ENCODE measurements around the gene E4F1.
A peak's percentile ranks its signal among the peaks of the same experiment; 100 is the strongest.
"Not testable (repeated sequence)": the region's sequence is repeated elsewhere in the genome, so short reads cannot be mapped to it uniquely, and the experiment has no call there.

E4F1 gene

DNA sequence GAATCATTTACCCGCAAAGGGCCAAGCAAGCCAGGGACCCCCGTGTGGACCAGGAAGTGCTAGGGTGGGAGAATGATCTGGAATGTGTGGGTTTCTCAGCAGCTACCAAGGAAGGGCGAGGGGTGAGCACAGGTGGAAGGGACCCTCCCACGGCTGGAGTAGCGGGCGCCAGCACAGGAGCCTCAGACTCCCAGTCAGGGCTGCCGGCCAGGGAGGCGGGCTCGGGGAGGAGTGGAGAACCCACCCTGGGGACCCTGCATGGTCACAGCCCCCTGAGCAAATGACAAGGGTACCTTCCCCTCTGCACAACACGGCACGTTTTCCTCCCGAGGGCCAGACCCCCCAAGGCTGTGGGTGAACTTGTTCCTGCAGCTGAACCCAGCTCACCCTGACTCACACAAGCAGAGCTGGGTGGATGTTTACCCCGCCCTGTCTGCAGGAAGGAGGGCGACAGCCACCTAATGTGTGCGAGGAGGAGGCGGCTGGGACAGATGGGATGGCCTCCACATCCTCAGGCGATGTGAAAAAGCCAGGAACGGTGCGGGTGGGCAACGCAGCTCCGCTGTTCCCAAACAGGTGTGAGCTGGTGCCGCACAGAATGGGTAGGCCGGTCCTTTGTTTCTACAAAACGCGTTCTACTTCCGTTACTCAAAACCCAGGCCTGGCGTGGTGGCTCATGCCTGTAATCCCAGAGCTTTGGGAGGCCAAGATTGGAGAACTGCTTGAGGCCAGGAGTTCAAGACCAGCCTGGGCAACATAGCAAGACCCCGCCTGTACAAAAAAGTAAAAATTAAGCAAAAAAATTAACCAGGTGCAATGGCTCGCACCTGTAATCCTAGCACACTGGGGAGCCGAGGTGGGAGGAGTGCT lies 21.8 kb downstream of the E4F1 start:
- no peak for DNase-seq (ENCODE audit: low read depth)

DNA sequence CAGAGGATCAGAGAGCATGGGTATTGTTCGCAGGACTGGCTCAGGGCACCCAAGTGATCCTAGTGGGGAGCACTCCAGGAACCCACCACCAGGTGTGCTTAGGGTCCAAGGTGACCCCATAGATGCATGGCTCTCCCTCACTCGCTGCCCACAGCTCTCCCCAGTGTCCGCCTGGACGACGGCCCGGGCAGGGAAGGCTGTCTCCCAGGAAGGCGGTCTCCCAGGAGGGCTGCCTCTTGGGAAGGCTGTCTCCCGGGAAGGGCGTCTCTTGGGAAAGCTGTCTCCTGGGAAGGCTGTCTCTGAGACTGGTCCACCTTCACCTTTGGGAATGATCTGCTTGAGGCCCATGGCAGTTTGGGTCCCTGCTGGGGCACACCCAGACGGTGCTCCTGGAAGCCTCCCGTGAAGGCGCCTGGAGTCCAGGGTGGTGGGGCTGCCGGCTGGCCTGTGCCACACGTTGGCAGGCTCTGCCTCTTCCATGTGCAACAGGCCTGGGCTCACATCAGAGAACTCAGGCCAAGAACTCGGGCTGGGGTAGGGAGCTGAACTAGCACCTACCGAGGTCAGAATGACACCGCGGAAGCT lies 23.0 kb downstream of the E4F1 start:
- no peak for DNase-seq (ENCODE audit: low read depth)

DNA sequence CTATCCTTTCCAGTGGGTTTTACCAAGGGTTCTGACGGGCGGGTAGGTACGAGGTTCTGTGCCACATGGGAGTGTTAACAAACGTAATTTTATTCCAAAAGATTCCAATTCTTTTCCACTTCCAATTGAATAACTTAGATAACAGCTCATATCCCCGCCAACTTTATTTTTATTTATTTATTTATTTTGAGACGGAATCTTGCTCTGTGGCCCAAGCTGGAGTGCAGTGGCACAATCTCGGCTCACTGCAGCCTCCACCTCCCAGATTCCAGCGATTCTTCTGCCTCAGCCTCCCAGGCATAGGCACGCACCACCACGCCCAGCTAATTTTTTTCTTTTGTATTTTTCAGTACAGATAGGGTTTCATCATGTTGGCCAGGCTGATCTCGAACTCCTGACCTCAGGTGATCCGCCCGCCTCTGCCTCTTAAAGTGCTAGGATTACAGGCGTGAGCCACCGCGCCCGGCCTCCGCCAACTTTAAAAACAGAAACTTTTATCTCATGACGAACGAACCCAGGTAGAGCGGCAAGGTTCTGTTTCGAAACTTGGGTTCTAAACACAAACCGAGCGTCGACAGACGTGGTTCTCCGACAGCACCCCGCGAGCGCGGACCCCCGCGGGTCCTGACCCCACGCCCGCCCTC lies 27.4 kb downstream of the E4F1 start:
- no peak for DNase-seq (ENCODE audit: low read depth)

DNA sequence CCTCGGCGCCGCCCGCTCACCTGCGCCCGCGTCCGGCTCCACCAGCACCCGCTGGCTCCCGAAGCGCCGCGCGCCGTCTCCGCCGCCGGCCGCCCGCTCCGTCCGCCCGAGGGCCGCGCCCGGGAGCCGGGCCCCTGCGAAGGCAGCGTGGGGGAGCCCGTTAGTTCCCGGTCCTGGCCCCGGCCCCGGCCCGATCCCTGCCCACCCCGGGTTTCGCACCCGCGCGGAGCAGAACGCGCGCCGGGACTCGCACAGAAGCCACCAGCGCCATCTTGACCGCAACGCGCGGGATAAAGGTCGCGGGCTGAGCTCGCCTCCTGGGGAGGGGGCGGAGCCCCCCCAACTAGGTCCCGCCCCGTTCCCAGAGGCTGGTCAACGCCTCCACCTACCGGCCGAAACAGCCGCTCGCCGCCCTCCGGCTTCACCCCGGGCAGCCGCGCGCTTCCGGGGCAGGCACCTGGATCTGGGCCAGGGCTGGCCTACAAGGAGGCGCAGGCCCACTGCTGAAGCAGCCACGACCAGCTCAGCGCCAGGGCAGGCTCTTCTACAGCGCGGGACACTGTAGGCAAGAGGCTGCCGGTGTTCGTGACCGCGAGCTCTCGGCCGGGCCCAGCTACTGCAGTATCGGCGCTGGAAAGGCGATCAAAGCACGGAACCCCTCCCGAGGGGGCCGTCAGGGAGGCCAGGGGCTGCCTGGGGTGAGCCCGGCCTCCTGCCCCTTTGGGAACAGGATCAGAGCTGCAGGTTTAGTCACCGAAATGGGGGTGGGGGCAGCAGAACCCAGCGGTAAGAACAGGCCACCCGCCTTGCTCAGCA lies 28.1 kb downstream of the E4F1 start, which contains the start of gene ECI1:
TSS of gene ECI1 (minus strand) at position 292 of the 816 bp plus-strand sequence. CDS start at position 271, 21 bp downstream.
- DNase-seq (ENCODE audit: low read depth), result peak; percentile 59

DNA sequence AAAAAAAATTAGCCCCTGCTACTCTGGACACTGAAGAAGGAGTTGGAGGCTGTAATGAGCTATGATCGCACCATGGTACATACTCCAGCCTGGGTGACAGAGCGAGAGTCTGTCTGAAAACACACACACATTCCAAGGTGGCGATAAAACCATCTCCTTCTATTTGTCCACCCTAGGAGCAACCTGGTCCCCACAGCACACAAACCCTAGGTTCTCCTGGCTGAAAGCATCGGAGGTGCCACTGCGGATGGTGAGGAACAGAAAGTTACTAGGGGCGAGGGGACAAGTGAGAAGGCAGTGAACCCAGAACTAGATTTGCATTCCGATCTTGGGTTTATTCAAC lies 29.4 kb downstream of the E4F1 start:
- DNase-seq (ENCODE audit: low read depth), result no peak

DNA sequence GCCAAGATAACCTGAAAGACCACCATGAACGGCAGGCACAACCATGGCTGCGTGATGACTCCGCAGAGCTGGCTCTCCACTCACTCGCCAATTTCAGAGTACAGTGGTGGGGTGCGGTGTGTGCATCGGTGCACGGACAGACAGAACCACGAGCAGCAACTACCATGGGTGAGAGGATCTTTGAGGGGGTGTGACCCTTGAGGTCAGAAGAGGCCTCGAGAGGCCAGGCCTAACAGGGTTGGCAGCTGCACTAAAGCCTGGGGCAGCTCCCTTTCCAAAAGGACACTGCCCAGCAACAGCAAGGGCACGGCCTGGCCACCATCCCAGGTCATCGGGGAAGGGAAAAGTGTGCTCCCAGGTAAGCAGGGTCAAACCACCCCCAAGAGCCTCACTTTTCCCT lies 29.9 kb downstream of the E4F1 start:
- no peak for DNase-seq (ENCODE audit: low read depth)

DNA sequence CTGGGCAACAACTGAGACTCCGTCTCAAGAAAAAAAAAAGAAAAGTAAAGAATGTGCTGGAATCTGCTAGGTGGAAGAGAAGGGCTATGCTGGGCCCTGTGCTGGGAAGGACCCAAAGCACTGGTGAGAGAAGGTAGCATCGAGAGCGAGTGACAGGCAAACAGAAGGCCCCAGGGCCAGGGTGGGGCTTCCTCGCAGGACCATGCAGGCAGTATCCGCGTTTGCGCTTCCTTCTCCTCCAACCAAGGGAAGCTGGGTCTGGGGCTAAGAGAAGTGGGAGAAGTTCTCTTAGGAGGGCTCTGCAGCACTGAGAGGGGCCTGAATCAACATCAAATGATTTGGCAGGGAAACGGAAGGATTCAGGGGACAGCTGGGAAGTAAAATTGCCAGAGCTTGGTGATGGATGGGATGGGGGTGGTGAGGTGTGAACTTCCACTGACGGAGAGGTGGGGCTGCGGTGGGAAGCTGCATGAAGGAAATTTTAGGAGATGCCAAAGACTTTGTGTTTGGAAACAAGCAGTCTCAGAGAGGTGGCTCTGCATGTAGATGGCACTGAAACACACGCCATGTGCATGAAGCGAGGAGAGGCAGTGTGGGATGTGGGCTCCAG lies 33.2 kb downstream of the E4F1 start:
- no peak for DNase-seq (ENCODE audit: low read depth)

DNA sequence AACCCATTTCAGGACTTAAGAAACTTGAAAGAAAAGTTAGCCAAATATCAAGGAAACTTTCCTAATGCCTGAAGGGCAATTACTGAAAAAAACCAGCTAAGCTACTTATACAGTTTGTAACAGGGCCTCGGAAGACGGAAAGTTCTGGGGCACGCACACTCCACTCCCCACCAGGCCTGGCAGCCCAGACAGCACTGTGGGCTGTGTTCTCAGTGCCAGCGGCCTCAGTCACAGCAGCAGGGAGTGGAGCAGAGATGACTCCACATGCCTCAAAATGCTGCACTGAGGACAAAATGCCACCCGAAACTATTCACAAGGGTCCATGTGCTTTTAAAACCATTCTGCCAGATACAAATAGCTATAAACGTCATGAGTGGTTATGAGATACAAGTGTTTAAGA lies 34.3 kb downstream of the E4F1 start:
- DNase-seq (ENCODE audit: low read depth), result no peak

DNA sequence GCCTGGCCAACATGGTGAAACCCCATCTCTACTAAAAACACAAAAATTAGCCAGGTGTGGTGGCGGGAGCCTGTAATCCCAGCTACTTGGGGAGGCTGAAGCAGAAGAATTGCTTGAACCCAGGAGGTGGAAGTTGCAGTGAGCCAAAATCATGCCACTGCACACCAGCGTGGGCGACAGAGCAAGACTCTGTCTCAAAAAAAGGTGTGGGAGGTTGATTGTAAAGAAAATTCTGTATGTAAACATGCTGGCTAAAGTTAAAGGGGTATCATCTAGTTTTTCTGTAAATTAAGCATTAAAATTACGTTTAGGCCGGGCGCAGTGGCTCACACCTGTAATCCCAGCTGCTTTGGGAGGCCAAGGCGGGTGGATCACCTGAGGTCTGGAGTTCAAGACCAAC lies 35.1 kb downstream of the E4F1 start:
- not testable (repeated sequence) for DNase-seq (ENCODE audit: low read depth)

DNA sequence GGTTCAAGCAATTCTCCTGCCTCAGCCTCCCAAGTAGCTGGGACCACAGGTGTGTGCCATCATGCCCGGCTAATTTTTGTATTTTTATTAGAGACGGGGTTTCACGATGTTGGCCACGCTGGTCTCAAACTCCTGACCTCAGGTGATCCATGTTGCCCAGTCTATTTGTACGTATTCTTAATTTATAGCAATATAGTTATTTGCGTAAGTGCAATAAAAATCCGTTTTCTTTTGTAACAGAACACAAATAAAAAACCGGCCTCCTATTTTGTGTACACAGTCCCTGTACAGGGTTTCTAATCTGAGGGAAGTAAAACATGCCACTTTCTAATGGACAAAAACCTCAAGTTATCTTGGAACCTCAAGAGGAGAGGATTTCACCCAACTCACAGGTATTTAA lies 36.9 kb downstream of the E4F1 start:
- DNase-seq (ENCODE audit: low read depth), result no peak

DNA sequence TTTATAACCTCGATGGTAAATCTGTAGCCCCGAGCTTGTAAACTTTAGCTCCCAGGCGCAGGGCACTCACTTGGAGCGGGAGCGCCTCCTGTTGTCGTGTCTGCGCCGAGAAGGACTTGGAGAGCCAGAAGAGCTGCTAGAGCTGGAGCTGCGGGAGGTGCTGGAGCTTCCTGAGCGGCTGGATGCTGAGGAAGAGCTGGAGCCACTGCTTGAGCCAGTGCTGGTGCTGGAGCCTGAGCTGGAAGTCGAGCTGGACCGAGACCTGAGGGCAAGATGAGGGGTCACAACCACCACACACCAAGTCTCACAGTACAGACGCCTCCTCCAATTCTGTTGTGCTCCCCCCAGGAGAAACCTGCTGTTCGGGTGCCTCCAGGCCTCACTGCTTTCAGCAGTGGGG lies 39.6 kb downstream of the E4F1 start:
- DNase-seq (ENCODE audit: low read depth), result not testable (repeated sequence)

DNA sequence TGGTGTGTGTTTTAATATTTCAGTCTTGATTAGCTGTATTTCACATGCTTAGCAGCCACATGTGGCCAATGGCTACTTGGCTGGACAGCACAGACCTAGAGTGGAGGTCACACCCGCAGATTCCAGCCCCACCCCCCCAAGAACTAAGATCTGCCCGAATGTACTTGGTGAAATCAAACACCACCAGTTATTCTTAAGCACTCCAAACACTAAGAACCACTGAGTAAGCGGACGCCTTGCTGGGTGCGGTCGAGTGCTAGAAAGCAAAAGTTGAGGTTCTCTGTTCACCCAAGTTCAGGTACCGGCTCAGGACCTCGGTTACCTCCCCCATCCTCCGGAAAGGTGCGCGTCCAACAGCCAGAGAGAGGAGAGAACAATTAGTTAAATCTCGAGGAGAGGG lies 43.5 kb downstream of the E4F1 start:
- not testable (repeated sequence) for DNase-seq (ENCODE audit: low read depth)

DNA sequence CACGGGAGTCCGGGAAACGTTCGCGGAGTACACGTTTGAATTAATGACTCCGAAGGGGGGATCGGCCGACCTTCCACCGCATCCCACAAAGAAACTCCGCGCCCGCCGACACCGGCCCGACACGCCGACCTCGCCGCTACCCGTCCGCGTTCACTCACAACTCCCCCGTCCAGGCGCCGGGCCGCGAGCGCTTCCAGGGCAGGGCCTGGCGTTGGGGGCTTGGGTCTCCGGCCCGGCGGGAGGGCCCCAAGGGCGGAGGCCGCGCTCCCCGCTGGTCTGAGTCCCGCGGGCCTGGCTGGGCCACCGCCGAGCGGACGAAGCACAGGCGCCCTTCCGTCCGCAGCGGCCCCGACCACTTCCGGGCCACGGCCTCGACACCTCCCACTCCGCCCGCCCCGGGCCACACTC lies 44.1 kb downstream of the E4F1 start:
- DNase-seq (ENCODE audit: low read depth), result not testable (repeated sequence)

DNA sequence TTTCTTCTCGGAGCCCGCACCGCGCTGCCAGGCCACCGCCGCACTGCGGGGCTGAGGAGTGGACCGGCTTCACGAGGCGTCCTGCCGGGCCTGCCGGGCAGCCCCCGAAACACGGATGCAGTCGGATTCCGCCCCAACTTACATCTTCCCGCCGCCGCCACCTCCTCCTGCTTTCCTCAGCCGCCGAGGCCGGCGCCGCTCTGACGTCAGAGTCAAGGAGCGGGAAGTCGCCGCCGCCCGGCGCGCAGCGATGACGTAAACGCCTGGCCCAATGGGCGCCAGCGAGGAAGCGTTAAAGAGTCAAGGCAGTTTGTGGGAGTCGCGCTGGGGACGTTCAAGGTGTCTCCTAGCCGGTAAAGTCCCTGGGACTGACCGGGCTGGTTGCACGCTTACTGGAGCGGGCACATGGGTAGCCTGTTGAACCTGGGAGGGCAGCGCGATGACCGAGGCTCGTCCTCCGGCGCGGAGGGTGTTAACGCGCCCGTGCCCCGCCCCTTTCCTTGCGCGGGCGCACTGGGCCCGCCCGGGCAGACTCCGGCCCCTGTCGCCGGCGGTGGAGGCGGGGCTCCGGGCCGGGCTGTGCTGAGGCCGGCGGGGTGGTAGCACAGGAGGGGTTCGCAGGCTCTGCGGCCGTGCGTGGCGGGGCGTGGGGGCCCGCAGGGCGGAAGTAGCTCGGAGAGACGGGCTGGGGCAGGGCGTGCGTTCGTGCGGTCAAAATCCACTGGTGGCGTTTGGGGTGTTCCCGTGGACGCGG lies 44.7 kb downstream of the E4F1 start, which contains the start of gene RNPS1:
TSS of gene RNPS1 (minus strand) at position 214 of the 754 bp plus-strand sequence. CDS start 3,483 bp downstream, outside the sequence.
- peak; percentile 98 for DNase-seq (ENCODE audit: low read depth)

DNA sequence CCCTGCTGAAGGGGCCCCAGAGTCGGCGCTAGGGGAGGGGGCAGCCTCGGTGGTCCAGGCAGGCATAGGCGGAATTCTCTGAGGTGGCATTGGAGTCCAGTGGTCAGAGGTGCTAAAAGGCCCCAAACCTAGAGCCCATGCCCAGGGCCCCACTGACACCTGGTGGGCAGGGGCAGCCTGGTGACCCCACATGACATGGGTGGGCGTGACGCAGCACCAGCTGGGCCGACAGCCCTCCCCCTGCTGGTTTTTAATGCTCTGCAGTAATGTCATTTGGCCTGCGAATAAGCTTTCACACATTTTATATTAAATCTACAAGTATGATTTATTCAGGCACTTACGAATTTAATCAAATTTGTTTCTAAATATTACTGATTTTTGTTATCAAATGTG lies 46.7 kb downstream of the E4F1 start:
- DNase-seq (ENCODE audit: low read depth), result no peak

DNA sequence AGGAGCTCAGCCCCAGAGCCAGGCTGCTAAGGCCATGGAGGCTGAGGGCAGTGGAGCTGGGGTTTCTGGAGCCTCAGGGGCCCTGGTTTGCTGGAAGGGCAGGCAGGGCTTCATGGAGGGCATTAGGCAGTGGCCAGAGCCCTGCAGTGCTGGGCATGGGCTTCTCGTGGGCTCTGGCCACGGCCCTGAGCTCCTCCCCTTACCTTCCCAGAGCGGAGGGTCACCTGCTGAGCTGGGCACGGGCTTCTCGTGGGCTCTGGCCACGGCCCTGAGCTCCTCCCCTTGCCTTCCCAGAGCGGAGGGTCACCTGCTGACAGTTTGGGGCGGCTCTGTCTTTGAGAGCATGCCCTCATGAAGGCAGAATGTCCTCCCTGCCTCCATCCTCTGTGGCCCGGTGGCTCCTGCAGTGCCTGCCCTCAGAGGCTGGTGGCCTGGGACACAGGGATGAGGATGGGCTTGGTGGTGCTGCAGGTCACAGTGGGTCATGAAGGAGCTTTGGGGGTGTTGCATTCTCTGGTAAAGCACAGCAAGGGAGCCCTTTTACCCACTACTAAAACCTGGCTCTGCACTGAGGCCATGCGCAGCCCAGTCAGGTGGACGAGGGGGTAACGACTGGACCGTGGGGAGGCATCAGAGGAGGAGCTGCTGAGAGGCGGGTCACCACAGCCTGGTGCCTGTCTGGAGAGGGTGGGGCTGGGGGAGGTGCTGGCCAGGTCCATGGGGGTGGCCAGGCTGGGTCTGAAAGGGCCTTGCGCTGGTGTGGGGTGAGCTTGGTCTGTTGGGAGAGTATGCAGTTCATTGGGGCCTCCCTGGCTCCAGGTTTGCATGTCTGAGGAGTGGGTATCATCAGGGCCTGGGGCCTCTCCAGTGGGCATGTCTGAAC lies 47.4 kb downstream of the E4F1 start:
- no peak for DNase-seq (ENCODE audit: low read depth)

DNA sequence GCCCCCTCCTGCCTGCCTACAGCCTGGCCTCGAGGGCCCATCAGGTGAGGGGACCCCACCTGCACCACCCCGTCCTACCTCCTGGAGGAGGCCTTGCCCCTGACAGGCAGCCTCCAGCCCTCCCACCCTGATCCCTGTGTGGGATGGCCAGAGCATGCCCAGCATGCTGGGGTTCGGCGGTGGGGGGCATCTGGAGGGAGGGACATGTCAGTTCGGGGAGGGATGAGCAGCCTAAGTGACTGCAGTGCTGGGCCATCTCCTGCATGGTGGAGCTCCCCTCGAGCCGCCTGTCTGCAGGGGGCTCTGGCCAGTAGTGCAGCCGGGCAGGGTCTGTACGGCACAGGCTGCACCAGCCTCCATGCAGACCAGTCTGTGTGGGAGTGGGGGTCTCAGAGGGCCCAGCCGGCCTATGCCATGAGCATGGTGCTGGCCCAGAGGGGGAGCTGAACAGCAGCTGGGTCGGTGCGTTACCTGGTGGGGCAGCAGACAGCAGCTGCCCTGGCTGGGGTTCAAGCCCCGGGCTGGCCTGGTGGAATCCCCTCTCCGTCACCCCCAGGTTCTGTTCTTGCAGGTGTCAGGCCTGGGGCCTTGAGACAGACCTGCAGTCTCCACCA lies 48.6 kb downstream of the E4F1 start:
- DNase-seq (ENCODE audit: low read depth), result no peak

DNA sequence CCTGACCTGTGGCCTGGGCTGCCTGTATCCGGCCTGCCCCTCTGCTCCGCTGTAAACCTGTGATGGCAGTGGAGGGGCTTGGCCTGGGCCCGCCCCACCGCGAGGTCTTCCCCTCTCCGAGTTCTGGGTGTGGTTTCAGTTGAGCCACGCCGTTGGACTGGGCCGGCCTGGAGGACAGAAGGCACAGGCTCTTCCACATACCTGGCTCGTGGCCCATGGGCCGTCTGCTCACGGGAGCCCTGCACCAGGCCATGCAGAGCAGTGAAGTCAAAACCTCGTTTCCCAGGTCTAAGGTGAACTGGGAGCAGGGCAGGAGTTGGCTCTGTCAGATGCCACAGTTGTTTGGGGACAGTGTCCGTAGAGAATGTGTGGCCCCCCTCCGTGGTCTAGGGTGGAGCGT lies 50.1 kb downstream of the E4F1 start:
- DNase-seq (ENCODE audit: low read depth), result no peak

DNA sequence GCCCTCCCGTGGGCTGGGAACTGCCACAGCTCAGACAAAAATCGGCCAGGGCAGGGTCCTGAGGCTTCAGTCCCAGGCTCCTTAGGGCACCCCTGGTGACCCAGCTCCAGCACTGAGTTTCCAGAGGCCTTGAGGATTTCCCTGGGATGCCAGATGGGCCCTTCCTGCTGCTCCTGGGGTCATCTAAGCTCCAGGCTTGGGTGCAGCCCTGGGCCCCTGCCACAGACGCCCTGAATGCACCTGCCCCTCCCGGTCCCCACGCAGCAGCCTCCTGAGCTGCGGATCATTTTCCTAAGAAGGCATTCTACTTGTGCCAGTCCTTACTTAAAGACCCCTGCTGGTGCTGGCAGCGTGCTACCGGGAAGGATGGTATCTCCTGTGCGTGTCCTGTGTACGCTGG lies 50.5 kb downstream of the E4F1 start:
- no peak for DNase-seq (ENCODE audit: low read depth)

All from stimulated activated CD8-positive, alpha-beta memory T cell treated with anti-CD3 and anti-CD28 coated beads, Interleukin-15, amount 100 ng/mL, for 24 hours (primary cell).